Muscle layer of duodenum (tissue), 2 donors: ENCODE results near the gene GPR151.

Experiments used
- H3K27ac ChIP-seq: one replicate; pipeline ENCODE4 v1.7.0; 2013; ENCODE audit warnings: mild to moderate bottlenecking, low read length
- H3K27me3 ChIP-seq: one replicate; pipeline ENCODE4 v1.7.0; 2013; ENCODE audit warnings: low read depth, mild to moderate bottlenecking, control low read depth, low read length
- H3K36me3 ChIP-seq, 2 donors: one replicate each; pipeline ENCODE4 v1.7.0; 2013; ENCODE audit warnings: low read length in 2 of 2, control low read depth in 1 of 2, mild to moderate bottlenecking in 1 of 2; ENCODE audit not compliant: insufficient read depth in 2 of 2, control insufficient read depth in 1 of 2
- H3K4me1 ChIP-seq, 2 donors: one replicate each; pipeline ENCODE4 v1.7.0; 2013; ENCODE audit warnings: low read length in 2 of 2, mild to moderate bottlenecking in 2 of 2, control low read depth in 1 of 2, moderate library complexity in 1 of 2; ENCODE audit not compliant: insufficient read depth in 2 of 2, control insufficient read depth in 1 of 2
- H3K4me3 ChIP-seq, 2 donors: one replicate each; pipeline ENCODE4 v1.7.0; 2013; ENCODE audit warnings: low read length in 2 of 2, low read depth in 1 of 2, mild to moderate bottlenecking in 1 of 2
- H3K9me3 ChIP-seq, 2 donors: one replicate each; pipeline ENCODE4 v1.7.0; 2013; ENCODE audit warnings: low read length in 2 of 2, control low read depth in 1 of 2, mild to moderate bottlenecking in 1 of 2; ENCODE audit not compliant: control insufficient read depth in 1 of 2
- donor health status: healthy.

GPR151 gene

DNA sequence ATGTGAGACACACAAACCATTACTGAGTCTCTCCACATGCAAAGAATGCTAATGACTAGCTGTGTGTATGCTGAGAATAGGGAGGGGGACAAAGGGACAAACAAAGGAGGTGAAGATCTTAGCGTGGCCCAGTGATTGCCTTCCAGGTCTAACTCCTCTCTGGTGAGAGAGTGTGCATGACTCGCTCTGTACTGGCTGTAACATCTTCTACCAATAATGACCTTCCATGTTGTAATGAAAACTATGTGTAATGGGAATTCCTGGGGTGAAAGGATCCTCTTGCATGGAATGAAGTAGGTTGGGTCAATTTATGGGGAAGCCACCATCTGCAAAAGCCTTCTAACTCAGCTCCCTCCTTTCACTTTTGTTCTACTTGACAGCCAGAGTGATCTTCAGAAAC lies 24.4 kb upstream of the GPR151 start:
- Histone ChIP-seq H3K27ac (no peak overlapping the region), H3K4me3 (no peak overlapping the region), H3K36me3 (no peaks in the 10 kb centered on the region), H3K9me3 (no peaks in the 10 kb centered on the region), H3K27me3 (no peaks in the 10 kb centered on the region), H3K4me1 (peaks cover 0 to 3% of the 10 kb centered on the region in 2 donors)

DNA sequence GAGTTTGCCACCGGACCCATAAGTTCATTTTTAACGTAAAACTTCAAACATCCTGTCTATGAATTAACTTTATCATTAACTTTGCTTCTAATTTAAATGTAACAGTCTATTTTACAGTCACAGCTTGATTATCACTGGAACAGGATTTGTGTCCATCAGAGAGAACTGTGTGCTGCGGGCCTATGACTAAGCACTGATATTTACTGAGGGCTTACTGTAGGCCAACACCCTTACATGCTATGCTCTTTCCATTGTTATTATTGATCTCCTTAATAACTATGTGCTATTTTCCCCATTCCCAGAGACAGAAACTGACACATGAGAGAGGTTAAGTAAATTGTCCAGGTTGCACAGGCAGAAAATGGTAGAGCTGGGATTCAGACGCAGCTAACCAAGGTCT lies 24.0 kb upstream of the GPR151 start:
- H3K9me3 ChIP-seq, result no peaks in the 10 kb centered on the region
- no peaks in the 10 kb centered on the region for H3K27me3 ChIP-seq
- H3K36me3 ChIP-seq, result no peaks in the 10 kb centered on the region
- H3K4me3 ChIP-seq, result no peak overlapping the region
- H3K27ac ChIP-seq, result no peak overlapping the region
- peaks cover 0 to 3% of the 10 kb centered on the region in 2 donors for H3K4me1 ChIP-seq

DNA sequence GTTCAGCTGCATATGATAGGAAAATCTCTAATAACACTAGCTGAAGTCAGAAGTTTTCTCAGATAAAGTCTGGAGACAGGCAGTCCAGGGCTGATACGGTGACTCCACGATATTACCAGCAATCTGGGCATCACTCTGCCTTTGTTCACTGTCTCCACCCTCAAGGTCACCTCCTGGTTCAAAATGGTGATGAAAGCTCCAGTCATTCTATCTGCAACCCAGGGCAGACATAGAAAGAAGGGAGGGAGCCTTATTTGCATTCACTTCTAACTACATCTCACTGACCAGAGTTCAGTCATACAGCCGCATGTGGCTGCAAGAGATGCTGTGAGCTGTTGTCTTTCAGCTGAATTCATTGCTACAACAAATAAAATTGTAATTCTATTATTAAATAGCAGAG lies 22.4 kb upstream of the GPR151 start:
- H3K27me3 ChIP-seq, result no peaks in the 10 kb centered on the region
- peaks cover 0 to 3% of the 10 kb centered on the region in 2 donors for H3K4me1 ChIP-seq
- H3K27ac ChIP-seq, result no peak overlapping the region

DNA sequence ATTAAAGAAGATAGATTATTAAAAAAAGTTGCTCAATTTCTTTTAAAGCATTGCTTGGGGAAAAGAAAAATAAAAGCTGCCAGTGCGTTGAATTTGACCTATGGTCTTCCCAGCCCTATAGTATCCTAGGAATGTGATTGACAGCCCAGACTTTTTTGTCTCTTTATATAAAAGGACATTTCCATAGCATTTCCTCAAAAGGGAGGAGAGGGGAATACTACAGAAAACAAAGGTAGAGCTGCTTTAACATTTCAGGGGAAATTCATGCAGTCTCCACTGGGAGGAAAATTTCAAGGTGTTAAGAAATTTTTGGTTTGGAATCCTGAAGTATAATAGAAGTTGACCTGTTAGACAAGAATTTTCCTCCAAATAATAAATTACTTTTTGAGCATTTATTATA lies 17.9 kb upstream of the GPR151 start:
- no peak overlapping the region for H3K4me3 ChIP-seq

More for the DNA sequence above, 22.4 kb upstream of the GPR151 start:
- Histone ChIP-seq H3K9me3 (no peaks in the 10 kb centered on the region), H3K36me3 (no peaks in the 10 kb centered on the region), H3K4me3 (no peak overlapping the region)

DNA sequence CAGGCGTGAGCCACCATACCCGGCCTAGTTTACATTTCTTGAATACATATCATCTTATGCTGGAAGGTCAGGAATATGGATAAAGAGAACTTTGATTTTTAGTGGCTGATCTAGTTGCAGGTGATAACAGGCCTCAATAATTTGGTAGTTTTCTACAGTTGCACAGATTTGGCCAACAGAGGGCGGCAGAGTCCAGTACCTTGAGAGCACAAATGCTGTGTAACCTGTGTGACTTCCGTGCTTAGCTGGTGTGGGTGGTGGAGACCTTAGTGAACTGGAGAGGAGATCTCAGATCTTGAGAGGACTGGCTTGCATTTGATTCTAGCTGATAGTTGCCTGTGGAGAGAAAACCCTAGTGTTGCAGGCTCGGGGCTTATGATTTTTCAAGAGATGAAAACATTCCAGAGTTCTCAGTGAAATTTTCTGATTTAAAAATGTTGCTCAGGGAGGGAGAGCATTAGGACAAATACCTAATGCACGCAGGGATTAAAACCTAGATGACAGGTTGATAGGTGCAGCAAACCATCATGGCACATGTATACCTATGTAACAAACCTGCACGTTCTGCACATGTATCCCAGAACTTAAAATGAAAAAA lies 17.4 kb upstream of the GPR151 start:
- Histone ChIP-seq H3K27ac (no peak overlapping the region), H3K4me1 (no peaks in the 10 kb centered on the region), H3K36me3 (no peaks in the 10 kb centered on the region), H3K9me3 (no peaks in the 10 kb centered on the region), H3K4me3 (no peak overlapping the region), H3K27me3 (no peaks in the 10 kb centered on the region)

More for the DNA sequence above, 17.9 kb upstream of the GPR151 start:
- H3K27ac ChIP-seq, result no peak overlapping the region
- no peaks in the 10 kb centered on the region for H3K4me1 ChIP-seq
- no peaks in the 10 kb centered on the region for H3K27me3 ChIP-seq
- H3K9me3 ChIP-seq, result no peaks in the 10 kb centered on the region
- H3K36me3 ChIP-seq, result no peaks in the 10 kb centered on the region

DNA sequence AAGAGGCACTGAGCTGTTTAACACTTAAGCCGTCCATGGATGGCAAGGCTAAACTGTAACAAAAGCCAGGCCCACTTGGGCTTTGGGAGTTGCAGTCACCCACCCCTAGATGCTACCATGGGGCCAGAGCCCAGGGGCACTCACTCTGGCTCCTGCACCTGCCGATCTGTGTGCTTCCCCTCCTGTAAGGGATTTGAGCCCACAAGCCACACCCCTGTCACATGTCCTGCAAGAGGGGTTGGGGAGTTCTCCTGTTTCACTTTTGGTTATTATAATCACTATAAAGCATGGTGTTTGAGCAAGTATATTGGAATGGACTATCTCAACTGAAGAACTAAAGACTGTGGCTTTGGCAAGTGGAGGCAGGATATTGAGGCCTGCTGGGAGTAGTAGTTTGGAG lies 14.0 kb upstream of the GPR151 start:
- no peak overlapping the region for H3K4me3 ChIP-seq
- H3K27me3 ChIP-seq, result no peaks in the 10 kb centered on the region
- H3K27ac ChIP-seq, result no peak overlapping the region
- H3K9me3 ChIP-seq, result no peaks in the 10 kb centered on the region
- no peaks in the 10 kb centered on the region for H3K4me1 ChIP-seq
- H3K36me3 ChIP-seq, result no peaks in the 10 kb centered on the region

DNA sequence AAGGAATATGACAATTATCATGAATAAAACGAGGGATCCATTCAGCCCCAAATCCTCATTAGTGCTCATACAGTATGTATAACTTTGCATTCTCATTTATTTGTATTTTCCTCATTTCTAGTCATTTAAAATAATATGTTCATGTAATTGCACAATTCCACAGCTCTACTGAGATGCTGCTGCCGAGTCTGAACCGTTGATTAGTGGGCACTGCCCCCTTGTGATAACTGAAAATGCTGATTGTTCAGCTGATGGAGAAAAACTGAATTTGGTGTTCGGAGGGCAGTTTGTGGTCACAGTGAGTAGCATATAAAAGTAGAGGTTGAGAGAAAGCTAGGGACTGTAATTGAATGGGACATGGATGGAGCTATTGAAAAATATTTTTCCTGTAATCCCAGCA lies 12.2 kb upstream of the GPR151 start:
- Histone ChIP-seq H3K4me1 (no peaks in the 10 kb centered on the region), H3K36me3 (no peaks in the 10 kb centered on the region), H3K4me3 (no peak overlapping the region), H3K9me3 (no peaks in the 10 kb centered on the region), H3K27me3 (no peaks in the 10 kb centered on the region), H3K27ac (no peak overlapping the region)

DNA sequence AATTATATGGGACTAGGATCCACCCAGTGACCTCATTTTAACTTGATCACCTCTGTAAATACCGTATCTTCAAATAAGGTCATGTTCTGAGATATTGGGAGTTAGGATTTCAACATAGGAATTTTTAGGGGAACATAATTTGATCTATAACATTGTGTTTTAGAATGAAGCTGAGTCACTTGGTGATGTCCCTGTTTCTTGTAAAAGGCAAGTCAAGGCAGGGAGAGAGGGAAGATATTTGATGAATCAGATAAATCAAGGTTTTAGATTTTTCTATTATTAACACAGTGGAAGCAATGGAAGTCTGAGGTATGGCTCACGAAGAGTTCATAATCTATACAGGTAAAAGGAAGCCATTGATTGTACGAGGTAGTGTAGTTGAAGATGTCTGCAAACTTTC lies 11.8 kb upstream of the GPR151 start:
- Histone ChIP-seq H3K27ac (no peak overlapping the region), H3K4me1 (no peaks in the 10 kb centered on the region), H3K4me3 (no peak overlapping the region), H3K36me3 (no peaks in the 10 kb centered on the region), H3K9me3 (no peaks in the 10 kb centered on the region), H3K27me3 (no peaks in the 10 kb centered on the region)

DNA sequence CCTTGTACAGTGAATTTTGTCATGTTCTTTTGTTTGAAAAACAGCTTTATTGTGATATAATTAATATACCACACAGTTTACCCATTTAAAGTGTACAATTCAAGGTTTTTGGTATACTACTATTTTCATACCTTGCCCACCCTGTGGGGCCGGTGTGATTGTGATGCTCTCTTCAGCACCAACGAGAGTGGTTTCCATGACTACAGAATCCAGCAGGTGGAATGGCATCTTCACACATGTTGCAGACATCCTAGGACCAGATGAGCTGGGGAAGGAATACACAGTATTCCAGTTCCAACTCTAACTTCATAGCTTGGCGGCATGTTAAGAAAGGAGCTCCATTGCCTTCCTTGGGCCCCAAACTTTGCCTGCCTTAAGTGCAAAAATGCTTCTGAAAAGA lies 7.7 kb upstream of the GPR151 start:
- H3K4me1 ChIP-seq, result no peaks in the 10 kb centered on the region
- no peaks in the 10 kb centered on the region for H3K9me3 ChIP-seq
- no peak overlapping the region for H3K4me3 ChIP-seq
- no peak overlapping the region for H3K27ac ChIP-seq
- H3K36me3 ChIP-seq, result no peaks in the 10 kb centered on the region
- no peaks in the 10 kb centered on the region for H3K27me3 ChIP-seq

DNA sequence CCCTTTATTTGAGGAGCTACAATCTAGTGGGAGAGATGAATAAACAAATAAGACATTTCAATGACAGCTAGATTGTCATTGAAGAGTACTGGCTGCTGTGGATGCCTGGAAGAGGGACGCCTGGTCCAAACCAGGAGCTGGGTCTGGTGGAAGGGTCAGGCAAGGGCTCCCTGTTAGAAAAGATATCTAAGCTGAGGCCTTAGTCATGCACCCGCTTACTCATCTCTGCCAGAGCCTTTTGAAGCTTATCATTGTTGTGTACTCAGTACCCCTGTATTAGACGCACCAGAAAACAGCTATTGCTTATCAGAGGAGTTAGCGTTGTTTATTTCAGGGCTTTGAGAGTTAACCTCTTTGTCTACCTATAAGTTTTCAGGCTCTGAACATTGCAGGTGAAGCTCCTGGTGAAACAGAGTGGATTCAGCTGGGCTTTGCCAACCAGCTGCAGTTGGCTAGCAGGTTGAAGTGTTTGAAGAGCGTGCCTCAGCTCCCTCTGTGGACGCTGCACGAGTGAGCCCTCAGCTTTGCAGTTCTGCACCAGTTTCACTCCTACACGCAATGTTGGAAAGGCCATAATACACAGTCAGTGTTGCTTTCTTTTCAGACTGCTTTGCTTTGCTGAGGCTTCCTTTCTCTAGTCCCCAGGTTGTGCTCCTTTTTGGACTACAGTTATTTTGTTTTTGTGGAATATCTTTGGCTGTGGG lies 5.6 kb upstream of the GPR151 start:
- no peaks in the 10 kb centered on the region for H3K36me3 ChIP-seq
- no peak overlapping the region for H3K4me3 ChIP-seq
- H3K9me3 ChIP-seq, result no peaks in the 10 kb centered on the region
- no peak overlapping the region for H3K27ac ChIP-seq
- H3K27me3 ChIP-seq, result no peaks in the 10 kb centered on the region
- H3K4me1 ChIP-seq, result no peaks in the 10 kb centered on the region

DNA sequence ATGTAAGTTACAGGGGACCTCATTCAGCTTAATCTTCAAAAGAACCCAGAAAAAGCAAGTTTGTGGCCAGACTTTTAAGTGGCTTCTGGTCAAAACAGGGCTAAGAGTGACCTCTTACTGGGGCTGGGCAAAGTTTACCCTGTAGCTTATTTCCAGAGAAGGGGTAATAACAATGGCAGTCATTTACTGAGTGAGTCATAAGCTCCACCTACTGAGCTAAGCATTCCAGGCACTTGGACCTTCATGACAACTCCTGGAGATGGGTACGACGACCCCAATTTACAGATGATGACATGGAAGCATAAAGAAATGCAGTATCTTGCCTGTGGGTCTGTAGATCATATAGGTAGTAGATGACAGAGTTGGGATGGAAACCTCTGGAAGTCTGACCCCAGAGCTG lies 4.7 kb upstream of the GPR151 start:
- H3K27me3 ChIP-seq, result no peaks in the 10 kb centered on the region
- H3K9me3 ChIP-seq, result no peaks in the 10 kb centered on the region
- no peak overlapping the region for H3K4me3 ChIP-seq
- no peaks in the 10 kb centered on the region for H3K4me1 ChIP-seq
- no peak overlapping the region for H3K27ac ChIP-seq
- H3K36me3 ChIP-seq, result no peaks in the 10 kb centered on the region

DNA sequence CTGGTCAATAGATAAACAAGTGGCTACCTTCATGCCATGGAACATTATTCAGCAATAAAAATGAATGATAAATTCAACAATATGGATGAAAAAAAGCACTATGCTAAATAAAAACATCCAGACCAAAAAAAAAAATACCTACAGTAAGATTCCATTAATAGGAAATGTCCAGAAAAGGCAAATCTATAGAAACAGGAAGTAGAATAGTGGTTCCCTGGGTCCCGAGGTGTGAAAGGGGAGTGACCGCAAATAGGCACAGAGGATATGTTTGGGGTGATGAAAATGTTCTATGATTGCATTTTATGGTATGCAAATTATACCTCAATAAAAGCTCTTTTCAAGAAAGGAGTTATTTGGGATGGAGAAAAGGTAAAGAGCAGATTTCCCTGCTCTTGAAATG lies 3.6 kb upstream of the GPR151 start:
- no peak overlapping the region for H3K4me3 ChIP-seq
- no peaks in the 10 kb centered on the region for H3K36me3 ChIP-seq
- H3K27me3 ChIP-seq, result no peaks in the 10 kb centered on the region
- no peaks in the 10 kb centered on the region for H3K4me1 ChIP-seq
- H3K27ac ChIP-seq, result no peak overlapping the region
- no peaks in the 10 kb centered on the region for H3K9me3 ChIP-seq
